ENCODE measurements around the gene ATXN1.

ATXN1 gene

GRCh38 chr6:16442031-16442430, 319.2 kb downstream of the ATXN1 start:
- H3K4me1 ChIP-seq, result peaks cover 0 to 65% (median 21%) of the 10 kb centered on the region in 4 donors
- no peak for TF ChIP-seq CTCF (IDR thresholded peaks at IDR 0.05)
- H3K36me3 ChIP-seq, result no peaks in the 10 kb centered on the region
- no peaks in the 10 kb centered on the region for H3K27me3 ChIP-seq
- no peak overlapping the region for H3K4me3 ChIP-seq
- no peaks in the 10 kb centered on the region for H3K9me3 ChIP-seq
- DNase-seq, result no peak
- intact Hi-C loops (cut with DNase I; ENCODE audit: low total_unique reads), result no loop called here
- H3K27ac ChIP-seq, result peak overlapping the region in 1 of 2 donors; percentile 71

- no peak overlapping the region for H3K4me3 ChIP-seq
- no peaks in the 10 kb centered on the region for H3K36me3 ChIP-seq
- no peak for TF ChIP-seq CTCF (IDR thresholded peaks at IDR 0.05)
- no peaks in the 10 kb centered on the region for H3K27me3 ChIP-seq
- peaks cover 0 to 68% (median 21%) of the 10 kb centered on the region in 4 donors for H3K4me1 ChIP-seq
- H3K9me3 ChIP-seq, result no peaks in the 10 kb centered on the region
- DNase-seq, result no peak
- intact Hi-C loops (cut with DNase I; ENCODE audit: low total_unique reads), result no loop called here
- peak overlapping the region; percentile 62 to 71 for H3K27ac ChIP-seq
Observed at GRCh38 chr6:16441262-16441661, 320.0 kb downstream of the ATXN1 start.

GRCh38 chr6:16440636-16441212, 320.5 kb downstream of the ATXN1 start:
- intact Hi-C loops (cut with DNase I; ENCODE audit: low total_unique reads), result no loop called here
- Histone ChIP-seq H3K4me1 (peaks cover 0 to 72% (median 21%) of the 10 kb centered on the region in 4 donors), H3K36me3 (no peaks in the 10 kb centered on the region), H3K27me3 (no peaks in the 10 kb centered on the region), H3K9me3 (no peaks in the 10 kb centered on the region), H3K27ac (peak overlapping the region; percentile 62 to 71), H3K4me3 (no peak overlapping the region)
- no peak for DNase-seq
- TF ChIP-seq CTCF (IDR thresholded peaks at IDR 0.05), result no peak

GRCh38 chr6:16438718-16439591, 322.3 kb downstream of the ATXN1 start:
- peaks cover 0 to 81% (median 26%) of the 10 kb centered on the region in 4 donors for H3K4me1 ChIP-seq
- no peak overlapping the region for H3K4me3 ChIP-seq
- intact Hi-C loops (cut with DNase I; ENCODE audit: low total_unique reads), result no loop called here
- no peaks in the 10 kb centered on the region for H3K27me3 ChIP-seq
- no peak for DNase-seq
- TF ChIP-seq CTCF (IDR thresholded peaks at IDR 0.05), result no peak
- H3K27ac ChIP-seq, result peak overlapping the region; percentile 38 to 71
- H3K36me3 ChIP-seq, result no peaks in the 10 kb centered on the region
- no peaks in the 10 kb centered on the region for H3K9me3 ChIP-seq

GRCh38 chr6:16437984-16438383, 323.3 kb downstream of the ATXN1 start:
- Histone ChIP-seq H3K27me3 (no peaks in the 10 kb centered on the region), H3K36me3 (no peaks in the 10 kb centered on the region), H3K9me3 (no peaks in the 10 kb centered on the region), H3K4me1 (peaks cover 0 to 85% (median 33%) of the 10 kb centered on the region in 4 donors), H3K27ac (peak overlapping the region in 1 of 2 donors; percentile 71), H3K4me3 (no peak overlapping the region)
- intact Hi-C loops (cut with DNase I; ENCODE audit: low total_unique reads), result no loop called here
- no peak for TF ChIP-seq CTCF (IDR thresholded peaks at IDR 0.05)
- no peak for DNase-seq

Measured in tibial artery (tissue), 4 donors.